BJ (cell line): Measurements from ENCODE around the gene OBSCN. TPM values are rescaled to one million over a fixed set of nuclear protein-coding genes. Genes with fewer than 3 reads are reported as not detected.

Source experiments
- CTCF ChIA-PET: fragments of 350-600 bp; formaldehyde crosslinking; extraction: SDS; loops from one replicate; lab custom pipeline; 2021; ENCODE audit warnings: antibody characterized with exemption, inconsistent platforms; lab: Yijun Ruan, JAX
- POLR2A ChIA-PET: fragments of 300-600 bp; sonication (Branson Sonifier 250); formaldehyde crosslinking; extraction: SDS; loops from one replicate; lab custom pipeline; 2021; ENCODE audit warnings: antibody characterized with exemption; lab: Charles Lee
- DNase-seq: peaks from one replicate; pipeline ENCODE4 v3.0.0-alpha.2; 2011; ENCODE audit warnings: low read depth
- H3K27me3 ChIP-seq: 2 replicates; pipeline ENCODE4 v1.6.0; 2011; ENCODE audit warnings: low read length; ENCODE audit not compliant: control insufficient read depth, insufficient read depth
- H3K36me3 ChIP-seq: 2 replicates; pipeline ENCODE4 v1.5.1; 2011; ENCODE audit warnings: low read length; ENCODE audit not compliant: control insufficient read depth, insufficient read depth
- H3K4me3 ChIP-seq: 2 replicates; pipeline ENCODE4 v1.5.1; 2011; ENCODE audit warnings: low read depth, mild to moderate bottlenecking, control low read depth, low read length
- CTCF ChIP-seq: IDR thresholded peaks from 2 replicates; pipeline ENCODE4 v1.5.1; 2011; ENCODE audit warnings: low read depth, mild to moderate bottlenecking, control low read depth, inconsistent platforms, low read length, moderate library complexity; ENCODE audit not compliant: insufficient read depth
- polyA plus RNA-seq: library from polyadenylated mRNA; depleted of rRNA; stranded (reverse); fragments of >200 nt; gene quantifications from 2 replicates; pipeline ENCODE4 v1.2.3, GENCODE V29; 2011

OBSCN gene
- polyA plus RNA-seq, 1 experiment = 2.9 TPM

- TF ChIP-seq CTCF = no peak
- Histone ChIP-seq H3K4me3 (no peak overlapping the region), H3K36me3 (no peaks in the 10 kb centered on the region), H3K27me3 (peaks cover 9% of the 10 kb centered on the region)
- ChIA-PET CTCF (interaction anchor here (1.7 kb wide), 1 partner anchor 11 kb away, joined by 4 read pairs; the partner anchor contains the start of gene GJC2), POLR2A (no interaction called here)
- DNase-seq = no peak
Observed at GRCh38 chr1:228161362-228161761, 46.5 kb upstream of the OBSCN start.

GRCh38 chr1:228161866-228162265 is 46.0 kb upstream of the OBSCN start:
- ChIA-PET POLR2A (no interaction called here), CTCF (interaction anchor here (1.7 kb wide), 1 partner anchor 11 kb away, joined by 4 read pairs; the partner anchor contains the start of gene GJC2)
- Histone ChIP-seq H3K4me3 (no peak overlapping the region), H3K36me3 (no peaks in the 10 kb centered on the region), H3K27me3 (peaks cover 9% of the 10 kb centered on the region)
- no peak for TF ChIP-seq CTCF
- no peak for DNase-seq

- TF ChIP-seq CTCF = no peak
- ChIA-PET CTCF (interaction anchor here (1.7 kb wide), 1 partner anchor 12 kb away, joined by 4 read pairs; the partner anchor contains the start of gene GJC2), POLR2A (no interaction called here)
- Histone ChIP-seq H3K4me3 (no peak overlapping the region), H3K36me3 (no peaks in the 10 kb centered on the region), H3K27me3 (peaks cover 9% of the 10 kb centered on the region)
- DNase-seq = no peak
Observed at GRCh38 chr1:228162286-228163006, 45.4 kb upstream of the OBSCN start.

- DNase-seq = no peak
- Histone ChIP-seq H3K27me3 (peaks cover 8% of the 10 kb centered on the region), H3K36me3 (no peaks in the 10 kb centered on the region), H3K4me3 (no peak overlapping the region)
- ChIA-PET POLR2A (no interaction called here), CTCF (interaction anchor here (1.2 to 4.5 kb wide), 2 partner anchors 13 to 32 kb away, joined by 3 to 27 read pairs; no protein-coding TSS in a partner anchor)
- TF ChIP-seq CTCF = no peak
Observed at GRCh38 chr1:228163007-228163753, 44.7 kb upstream of the OBSCN start.
